ENCODE measurements around the gene IGSF21.

DNA sequence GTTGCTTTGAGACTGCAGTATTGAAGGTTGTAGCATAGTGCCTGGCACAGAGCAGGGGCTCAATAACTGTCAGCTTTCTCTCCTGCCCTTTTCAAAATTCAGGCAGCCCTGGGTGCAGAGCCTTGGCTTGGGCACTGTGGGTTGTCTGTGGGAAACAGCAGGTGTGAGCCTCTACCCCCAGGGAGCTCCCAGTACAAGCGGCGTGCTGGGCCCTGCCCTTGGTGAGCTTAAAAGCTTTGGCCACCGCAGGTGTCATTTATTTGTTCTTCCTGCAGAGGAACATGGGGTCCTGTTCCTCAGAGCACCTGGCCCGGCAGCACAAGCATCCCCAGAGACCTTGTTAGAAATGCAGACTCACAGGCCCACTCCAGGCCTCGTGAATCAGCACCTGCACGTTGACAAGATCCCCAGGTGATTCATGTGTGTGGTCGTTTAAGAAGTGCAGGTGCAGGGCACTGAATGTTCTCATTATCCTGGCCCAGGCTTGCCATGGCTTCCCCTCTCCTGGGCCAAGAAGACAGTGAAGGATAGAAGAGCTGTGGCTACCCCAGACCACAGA, 29.9 kb upstream of the IGSF21 start:
- TF ChIP-seq, protein P1, sequence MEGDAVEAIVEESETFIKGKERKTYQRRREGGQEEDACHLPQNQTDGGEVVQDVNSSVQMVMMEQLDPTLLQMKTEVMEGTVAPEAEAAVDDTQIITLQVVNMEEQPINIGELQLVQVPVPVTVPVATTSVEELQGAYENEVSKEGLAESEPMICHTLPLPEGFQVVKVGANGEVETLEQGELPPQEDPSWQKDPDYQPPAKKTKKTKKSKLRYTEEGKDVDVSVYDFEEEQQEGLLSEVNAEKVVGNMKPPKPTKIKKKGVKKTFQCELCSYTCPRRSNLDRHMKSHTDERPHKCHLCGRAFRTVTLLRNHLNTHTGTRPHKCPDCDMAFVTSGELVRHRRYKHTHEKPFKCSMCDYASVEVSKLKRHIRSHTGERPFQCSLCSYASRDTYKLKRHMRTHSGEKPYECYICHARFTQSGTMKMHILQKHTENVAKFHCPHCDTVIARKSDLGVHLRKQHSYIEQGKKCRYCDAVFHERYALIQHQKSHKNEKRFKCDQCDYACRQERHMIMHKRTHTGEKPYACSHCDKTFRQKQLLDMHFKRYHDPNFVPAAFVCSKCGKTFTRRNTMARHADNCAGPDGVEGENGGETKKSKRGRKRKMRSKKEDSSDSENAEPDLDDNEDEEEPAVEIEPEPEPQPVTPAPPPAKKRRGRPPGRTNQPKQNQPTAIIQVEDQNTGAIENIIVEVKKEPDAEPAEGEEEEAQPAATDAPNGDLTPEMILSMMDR (IDR thresholded peaks at IDR 0.05) = no peak
- TF ChIP-seq POLR2A (IDR thresholded peaks at IDR 0.05) = no peak

All from thyroid gland (tissue), 4 donors.